Neural crest cell (in vitro differentiated cells): ENCODE measurements around the gene CABP4. TPM values are rescaled to one million over a fixed set of nuclear protein-coding genes. Genes with fewer than 3 reads are reported as not detected.
A peak's percentile ranks its signal among the peaks of the same experiment; 100 is the strongest.
"Not testable (repeated sequence)": the region's sequence is repeated elsewhere in the genome, so short reads cannot be mapped to it uniquely, and the experiment has no call there.

Source experiments
- DNase-seq: peaks from one replicate; pipeline ENCODE4 v3.0.0; 2021; ENCODE audit warnings: low read depth, mixed read lengths, low spot score
- H3K27ac Mint-ChIP-seq: one replicate; pipeline ENCODE4 v1.8.0; 2021; ENCODE audit warnings: mild to moderate bottlenecking, mixed read lengths; ENCODE audit not compliant: unreplicated experiment
- H3K27me3 Mint-ChIP-seq: 2 replicates; pipeline ENCODE4 v1.8.0; 2021; ENCODE audit warnings: low read depth, mild to moderate bottlenecking, mixed read lengths
- H3K36me3 Mint-ChIP-seq: 2 replicates; pipeline ENCODE4 v1.8.0; 2021; ENCODE audit warnings: low read depth, mild to moderate bottlenecking, mixed read lengths
- H3K4me1 Mint-ChIP-seq: 2 replicates; pipeline ENCODE4 v1.8.0; 2021; ENCODE audit warnings: mixed read lengths
- H3K4me3 Mint-ChIP-seq: one replicate; pipeline ENCODE4 v1.8.0; 2021; ENCODE audit warnings: mild to moderate bottlenecking, mixed read lengths
- H3K9me3 Mint-ChIP-seq: 2 replicates; pipeline ENCODE4 v1.8.0; 2021; ENCODE audit warnings: mixed read lengths
- CTCF ChIP-seq: fragments of 200-600 bp; sonication (generic); conservative IDR thresholded peaks from 2 replicates; pipeline ENCODE4 v1.5.0; 2021; ENCODE audit warnings: antibody characterized with exemption, mild to moderate bottlenecking
- total RNA-seq: library from RNA; stranded (reverse); gene quantifications from 2 replicates; pipeline ENCODE4 v1.2.1, GENCODE V29; 2021

CABP4 gene
- total RNA-seq, 1 donor from 2014 or later, result not detected

GRCh38 chr11:67463680-67464410, 8.7 kb downstream of the CABP4 start:
- DNase-seq, result no peak
- Mint-ChIP-seq H3K36me3 (no peaks in the 10 kb centered on the region), H3K4me3 (peak overlapping the region; percentile 81), H3K27me3 (peaks cover 2% of the 10 kb centered on the region), H3K9me3 (no peaks in the 10 kb centered on the region), H3K4me1 (peaks cover 14% of the 10 kb centered on the region), H3K27ac (no peak overlapping the region)
- no peak for TF ChIP-seq CTCF

- Mint-ChIP-seq H3K27me3 (peaks cover 2% of the 10 kb centered on the region), H3K9me3 (no peaks in the 10 kb centered on the region), H3K4me1 (peaks cover 14% of the 10 kb centered on the region), H3K4me3 (peak overlapping the region; percentile 81), H3K36me3 (no peaks in the 10 kb centered on the region), H3K27ac (peak overlapping the region; percentile 6)
- peak; percentile 68 for DNase-seq
- no peak for TF ChIP-seq CTCF
These were observed 9.4 kb downstream of the CABP4 start for GRCh38 chr11:67464411-67465188.

- no peak for DNase-seq
- Mint-ChIP-seq H3K27ac (no peak overlapping the region), H3K4me3 (peak overlapping the region; percentile 73), H3K27me3 (peaks cover 2% of the 10 kb centered on the region), H3K36me3 (no peaks in the 10 kb centered on the region), H3K4me1 (peaks cover 14% of the 10 kb centered on the region), H3K9me3 (no peaks in the 10 kb centered on the region)
- TF ChIP-seq CTCF, result no peak
These were observed 10.0 kb downstream of the CABP4 start for GRCh38 chr11:67465189-67465510.

- not testable (repeated sequence) for H3K36me3 Mint-ChIP-seq, H3K27ac Mint-ChIP-seq, H3K9me3 Mint-ChIP-seq, DNase-seq, H3K27me3 Mint-ChIP-seq
- Mint-ChIP-seq H3K4me1 (peaks cover 14% of the 10 kb centered on the region), H3K4me3 (peak overlapping the region; percentile 73)
These were observed 10.4 kb downstream of the CABP4 start for GRCh38 chr11:67465530-67465929.

GRCh38 chr11:67466367-67466766, 11.2 kb downstream of the CABP4 start:
- Mint-ChIP-seq H3K9me3 (no peaks in the 10 kb centered on the region), H3K4me1 (peaks cover 14% of the 10 kb centered on the region), H3K4me3 (peak overlapping the region; percentile 64), H3K36me3 (no peaks in the 10 kb centered on the region), H3K27me3 (no peaks in the 10 kb centered on the region), H3K27ac (no peak overlapping the region)
- DNase-seq, result no peak
- TF ChIP-seq CTCF, result no peak
